GM12873 (cell line): ENCODE data around the gene TMF1.

ENCODE experiments used
- TF ChIP-seq, protein P1 (sequence below): IDR thresholded peaks from 2 replicates; pipeline ENCODE4 v1.5.1; 2012; ENCODE audit warnings: low read depth, mild to moderate bottlenecking, moderate library complexity, low read length, control low read depth; ENCODE audit not compliant: insufficient read depth; ENCODE audit errors: missing control alignments

TMF1 gene

DNA sequence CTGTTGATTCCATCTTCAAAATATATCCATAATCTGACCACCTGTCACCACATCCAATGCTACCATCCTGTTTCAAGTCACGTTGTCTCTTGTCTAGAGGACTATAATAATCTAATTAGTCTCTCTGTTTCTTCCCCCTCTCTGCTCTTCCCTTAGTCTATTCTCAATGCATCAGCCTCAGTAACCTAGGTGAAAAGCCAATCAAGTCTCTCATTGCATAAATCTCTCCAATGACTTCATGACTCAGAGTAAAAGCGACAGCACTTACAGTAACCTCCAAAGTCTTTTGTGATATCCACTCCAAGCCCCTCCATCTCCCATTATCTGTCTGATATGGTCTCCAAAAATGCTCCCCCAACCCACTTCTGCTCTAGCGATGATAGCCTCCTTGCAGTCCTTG is 20.8 kb upstream of the TMF1 start:
- TF ChIP-seq, protein P1, sequence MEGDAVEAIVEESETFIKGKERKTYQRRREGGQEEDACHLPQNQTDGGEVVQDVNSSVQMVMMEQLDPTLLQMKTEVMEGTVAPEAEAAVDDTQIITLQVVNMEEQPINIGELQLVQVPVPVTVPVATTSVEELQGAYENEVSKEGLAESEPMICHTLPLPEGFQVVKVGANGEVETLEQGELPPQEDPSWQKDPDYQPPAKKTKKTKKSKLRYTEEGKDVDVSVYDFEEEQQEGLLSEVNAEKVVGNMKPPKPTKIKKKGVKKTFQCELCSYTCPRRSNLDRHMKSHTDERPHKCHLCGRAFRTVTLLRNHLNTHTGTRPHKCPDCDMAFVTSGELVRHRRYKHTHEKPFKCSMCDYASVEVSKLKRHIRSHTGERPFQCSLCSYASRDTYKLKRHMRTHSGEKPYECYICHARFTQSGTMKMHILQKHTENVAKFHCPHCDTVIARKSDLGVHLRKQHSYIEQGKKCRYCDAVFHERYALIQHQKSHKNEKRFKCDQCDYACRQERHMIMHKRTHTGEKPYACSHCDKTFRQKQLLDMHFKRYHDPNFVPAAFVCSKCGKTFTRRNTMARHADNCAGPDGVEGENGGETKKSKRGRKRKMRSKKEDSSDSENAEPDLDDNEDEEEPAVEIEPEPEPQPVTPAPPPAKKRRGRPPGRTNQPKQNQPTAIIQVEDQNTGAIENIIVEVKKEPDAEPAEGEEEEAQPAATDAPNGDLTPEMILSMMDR, result no peak

DNA sequence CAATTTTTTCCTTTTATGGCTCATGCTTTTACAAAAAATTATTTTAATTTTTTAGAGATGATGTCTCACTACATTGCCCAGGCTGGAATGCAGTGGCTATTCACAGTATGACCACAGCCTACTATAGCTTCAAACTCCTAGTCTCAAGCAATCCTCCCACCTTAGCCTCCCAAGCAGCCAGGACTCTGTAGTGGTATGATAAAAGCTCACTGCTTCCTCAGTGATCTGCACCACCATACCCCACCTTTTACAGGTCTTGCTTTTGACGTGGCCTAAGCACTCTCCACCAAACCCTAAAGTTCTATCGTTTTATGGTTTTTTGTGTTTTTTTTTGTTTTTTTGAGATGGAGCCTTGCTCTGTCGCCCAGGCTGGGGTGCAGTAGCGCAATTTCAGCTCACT is 14.0 kb upstream of the TMF1 start:
- TF ChIP-seq, protein P1, result no peak

DNA sequence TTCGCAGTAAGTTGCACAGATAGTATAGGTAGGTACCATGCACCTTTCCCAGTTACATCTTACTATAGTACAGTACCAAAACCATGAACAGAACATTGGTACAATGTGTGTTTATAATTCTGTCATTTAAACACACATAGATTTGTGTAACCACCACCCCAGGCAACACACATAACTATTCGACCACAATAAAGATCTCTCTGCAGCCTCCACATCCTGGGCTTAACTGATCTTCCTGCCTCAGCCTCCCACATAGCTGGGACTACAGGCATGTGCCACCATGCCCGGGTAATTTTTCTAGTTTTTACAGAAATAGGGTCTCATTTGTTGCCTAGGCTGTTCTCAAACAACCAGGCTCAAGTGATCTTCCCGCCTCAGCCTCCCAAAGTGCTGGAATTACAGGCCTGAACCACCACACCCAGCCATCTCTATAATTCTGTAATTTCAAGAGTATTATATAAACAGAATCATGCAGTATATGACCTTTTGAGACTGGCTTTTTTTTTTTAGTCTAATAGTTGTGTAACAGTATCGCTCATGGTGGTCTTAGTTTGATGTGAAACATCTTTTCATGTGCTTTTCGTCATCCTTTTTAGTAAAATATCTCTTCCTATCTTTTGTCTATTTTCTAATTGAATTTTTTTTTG is 13.3 kb upstream of the TMF1 start:
- TF ChIP-seq, protein P1, result no peak

DNA sequence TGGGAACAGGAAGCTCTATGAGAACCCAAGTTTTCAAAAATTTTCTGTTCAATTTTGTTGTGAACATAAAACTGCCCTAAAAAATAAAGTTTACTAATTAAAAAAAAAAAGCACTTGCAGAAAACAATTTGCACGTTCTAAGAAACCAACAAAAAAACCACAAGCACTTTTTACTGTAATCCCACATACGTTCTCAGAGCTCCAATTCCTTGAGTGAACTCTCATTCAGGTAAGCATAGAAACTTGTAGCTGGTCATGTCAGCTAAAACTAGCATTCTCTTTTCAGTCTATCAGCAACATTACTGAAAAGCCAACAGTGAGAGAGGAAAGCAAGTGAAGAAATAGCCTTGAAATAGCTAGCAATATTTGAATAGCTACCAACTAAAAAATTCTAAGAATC is 11.5 kb upstream of the TMF1 start:
- TF ChIP-seq, protein P1, result no peak

DNA sequence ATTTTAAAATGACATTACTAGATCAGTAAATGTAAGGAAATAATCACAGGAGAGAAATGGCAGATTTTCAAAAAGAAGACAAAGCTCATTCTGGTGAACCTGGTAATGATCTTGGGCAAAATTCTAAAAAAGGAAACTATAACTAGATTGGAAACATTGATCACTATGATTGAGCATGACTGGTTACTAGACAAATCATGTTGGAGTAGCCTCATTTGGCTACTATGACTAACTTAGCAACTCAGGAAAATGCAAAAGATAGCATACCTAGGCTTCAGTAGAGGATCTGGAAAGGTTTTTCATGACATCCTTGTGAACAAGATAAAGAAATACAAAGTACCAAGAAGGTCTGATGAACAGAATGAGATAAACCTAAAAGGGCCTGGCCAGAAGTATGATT is 7.6 kb upstream of the TMF1 start:
- TF ChIP-seq, protein P1, result no peak

DNA sequence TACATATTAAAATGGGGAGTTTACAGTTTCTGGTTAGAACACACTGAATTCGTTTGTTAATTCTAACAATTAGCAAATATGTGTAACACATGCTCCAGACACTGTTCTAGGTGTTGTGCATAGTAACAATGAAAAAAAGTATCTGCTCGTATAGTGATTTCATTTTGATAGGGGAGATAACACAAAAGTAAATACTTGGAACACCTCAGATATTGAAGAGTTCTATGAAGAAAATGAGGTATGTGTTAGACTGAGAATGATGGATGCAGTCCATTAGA is 6.8 kb upstream of the TMF1 start:
- TF ChIP-seq, protein P1, result no peak

DNA sequence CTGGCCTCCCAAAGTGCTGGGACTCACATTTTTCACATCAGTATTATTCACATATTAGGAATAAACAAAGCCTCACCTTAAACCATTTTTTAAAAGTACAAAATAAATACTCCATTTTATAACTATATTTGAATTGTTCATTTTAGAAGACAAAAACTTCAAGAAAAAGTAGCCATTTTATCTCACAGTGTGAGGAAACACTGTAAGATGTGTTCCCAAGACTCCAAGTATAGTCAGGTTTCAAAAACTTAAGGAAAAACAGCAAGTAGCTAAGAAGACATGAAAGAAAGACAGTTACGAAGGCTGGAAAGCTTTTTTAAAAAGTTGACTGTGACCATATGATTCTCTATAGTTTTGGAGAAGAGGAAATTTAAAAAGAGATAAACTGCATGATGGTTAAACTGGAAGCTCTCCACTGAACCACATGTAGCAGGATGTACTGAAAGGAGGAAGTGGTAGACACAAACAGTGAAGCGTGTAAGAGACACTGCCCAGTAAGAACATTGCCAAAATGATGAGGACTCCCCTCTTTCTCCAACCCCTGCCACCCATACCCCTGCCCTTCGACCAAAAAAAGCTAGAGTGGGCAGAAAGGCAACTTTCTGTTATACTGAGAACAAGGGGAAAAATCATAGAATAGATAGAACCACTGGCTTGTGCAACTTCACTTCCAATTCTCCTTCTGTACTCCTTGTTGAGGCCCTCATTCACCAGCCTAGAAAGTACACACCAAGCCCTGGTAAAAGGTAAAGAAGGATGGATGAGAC is 6.2 kb upstream of the TMF1 start:
- TF ChIP-seq, protein P1, result no peak
